ENCODE results near the gene CAMSAP3.

- TF ChIP-seq CTCF (IDR thresholded peaks at IDR 0.05) (no peak), PHF8 (IDR thresholded peaks at IDR 0.05; ENCODE audit: borderline replicate concordance, low read depth) (no peak), BHLHE40 (IDR thresholded peaks at IDR 0.05; ENCODE audit: low read depth, low read length) (no peak), MAFK (IDR thresholded peaks at IDR 0.05; ENCODE audit: partially characterized antibody) (no peak), REST (IDR thresholded peaks at IDR 0.05) (no peak), HDAC2 (IDR thresholded peaks at IDR 0.05) (no peak), RNF2 (IDR thresholded peaks at IDR 0.05; ENCODE audit: borderline replicate concordance, low read depth) (no peak), RFX5 (IDR thresholded peaks at IDR 0.05) (no peak), EP300 (IDR thresholded peaks at IDR 0.05) (no peak), PBX3 (IDR thresholded peaks at IDR 0.05) (no peak)
These were observed 46.1 kb upstream of the CAMSAP3 start for GRCh38 chr19:7549429-7550148.
